Vagina (tissue), 2 donors: Measurements from ENCODE around the gene CCDC178.

Experiments
- POLR2A ChIP-seq, 2 donors: fragments of 450-650 bp; IDR thresholded peaks; one replicate each; pipeline ENCODE4 v1.6.1; 2017; ENCODE audit warnings: antibody characterized with exemption in 2 of 2, mild to moderate bottlenecking in 2 of 2, moderate library complexity in 2 of 2
- TF ChIP-seq, protein P1 (sequence below), 3 experiments: fragments of 450-650 bp in 2 of 3; fragments of 200-600 bp in 1 of 3; sonication (generic) in 1 of 3; IDR thresholded peaks; one replicate each; pipeline ENCODE4 v1.5.1; 2017 to 2019; ENCODE audit warnings: antibody characterized with exemption in 3 of 3, mild to moderate bottlenecking in 2 of 3, moderate library complexity in 2 of 3

DNA sequence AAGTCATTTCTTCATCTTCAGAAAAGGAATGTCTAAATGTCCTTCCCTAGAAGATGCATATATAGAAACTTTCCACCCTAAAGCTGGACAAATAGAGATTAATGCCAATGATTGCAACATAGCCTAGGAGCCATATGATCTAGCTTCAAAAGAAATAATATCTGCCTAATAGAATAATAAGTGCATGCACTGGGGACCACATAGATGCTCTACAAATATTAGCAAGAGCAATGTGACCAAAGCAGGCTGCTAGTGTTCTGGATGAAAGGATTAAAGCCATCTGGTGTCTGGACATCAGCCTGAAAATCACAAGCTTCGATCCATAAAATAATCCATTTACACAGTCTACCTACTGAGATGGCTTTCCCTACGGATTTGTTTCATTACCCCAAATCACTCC, 387.6 kb downstream of the CCDC178 start:
- TF ChIP-seq, protein P1, sequence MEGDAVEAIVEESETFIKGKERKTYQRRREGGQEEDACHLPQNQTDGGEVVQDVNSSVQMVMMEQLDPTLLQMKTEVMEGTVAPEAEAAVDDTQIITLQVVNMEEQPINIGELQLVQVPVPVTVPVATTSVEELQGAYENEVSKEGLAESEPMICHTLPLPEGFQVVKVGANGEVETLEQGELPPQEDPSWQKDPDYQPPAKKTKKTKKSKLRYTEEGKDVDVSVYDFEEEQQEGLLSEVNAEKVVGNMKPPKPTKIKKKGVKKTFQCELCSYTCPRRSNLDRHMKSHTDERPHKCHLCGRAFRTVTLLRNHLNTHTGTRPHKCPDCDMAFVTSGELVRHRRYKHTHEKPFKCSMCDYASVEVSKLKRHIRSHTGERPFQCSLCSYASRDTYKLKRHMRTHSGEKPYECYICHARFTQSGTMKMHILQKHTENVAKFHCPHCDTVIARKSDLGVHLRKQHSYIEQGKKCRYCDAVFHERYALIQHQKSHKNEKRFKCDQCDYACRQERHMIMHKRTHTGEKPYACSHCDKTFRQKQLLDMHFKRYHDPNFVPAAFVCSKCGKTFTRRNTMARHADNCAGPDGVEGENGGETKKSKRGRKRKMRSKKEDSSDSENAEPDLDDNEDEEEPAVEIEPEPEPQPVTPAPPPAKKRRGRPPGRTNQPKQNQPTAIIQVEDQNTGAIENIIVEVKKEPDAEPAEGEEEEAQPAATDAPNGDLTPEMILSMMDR (IDR thresholded peaks at IDR 0.05): no peak
- TF ChIP-seq POLR2A (IDR thresholded peaks at IDR 0.05): no peak
